ENCODE measurements around the gene ALK.

- TF ChIP-seq CTCF (IDR thresholded peaks at IDR 0.05) (no peak), POLR2A (IDR thresholded peaks at IDR 0.05) (no peak)
These were observed 679.3 kb downstream of the ALK start for GRCh38 chr2:29241955-29242565.
